PC-9 (cell line): ENCODE data around the gene ASB17. TPM values are rescaled to one million over a fixed set of nuclear protein-coding genes. Genes with fewer than 3 reads are reported as not detected.

Experiments
- BruUV-seq: library from RNA; stranded (reverse); fragments of 400-500 nt; replicated peaks from 2 replicates; lab custom pipeline; 2021; lab: Mats Ljungman, UMichigan
- CTCF ChIA-PET: fragments of 300-600 bp; sonication (Branson Sonifier 250); formaldehyde crosslinking; loops from one replicate; lab custom pipeline; 2022; ENCODE audit warnings: antibody characterized with exemption; lab: Charles Lee
- POLR2A ChIA-PET: fragments of 300-600 bp; sonication (Branson Sonifier 250); formaldehyde crosslinking; loops from one replicate; lab custom pipeline; 2022; ENCODE audit warnings: antibody characterized with exemption; ENCODE audit not compliant: unreplicated experiment; lab: Charles Lee
- DNase-seq, 2 experiments: peaks; one replicate each; pipeline versions ENCODE4 v3.0.0 to v3.0.0-alpha.2; 2015 to 2022; ENCODE audit warnings: mixed read lengths in 1 of 2
- H2AFZ ChIP-seq: fragments of 200-600 bp; sonication (generic); 2 replicates; pipeline ENCODE4 v1.8.1; 2017; ENCODE audit warnings: antibody characterized with exemption
- H3F3A ChIP-seq: fragments of 200-600 bp; sonication (generic); 2 replicates; pipeline ENCODE4 v1.8.1; 2017; ENCODE audit warnings: antibody characterized with exemption, mild to moderate bottlenecking, low read depth; ENCODE audit not compliant: insufficient read depth
- H3K27ac ChIP-seq: fragments of 200-600 bp; sonication (generic); 2 replicates; pipeline ENCODE4 v1.6.1; 2016; ENCODE audit warnings: mixed run types
- H3K27me3 ChIP-seq: fragments of 200-600 bp; sonication (generic); 2 replicates; pipeline ENCODE4 v1.6.1; 2016; ENCODE audit warnings: low read depth, mixed run types; ENCODE audit not compliant: insufficient read depth
- H3K36me3 ChIP-seq: fragments of 200-600 bp; sonication (generic); 2 replicates; pipeline ENCODE4 v1.6.1; 2016; ENCODE audit warnings: low read depth, mixed run types
- H3K4me1 ChIP-seq: fragments of 200-600 bp; sonication (generic); replicated peaks from 2 replicates; pipeline ENCODE4 v1.6.1; 2016; ENCODE audit warnings: mixed run types; ENCODE audit not compliant: insufficient read depth
- H3K4me2 ChIP-seq: fragments of 200-600 bp; sonication (generic); 2 replicates; pipeline ENCODE4 v1.6.1; 2017; ENCODE audit warnings: mixed run types
- H3K4me3 ChIP-seq: fragments of 200-600 bp; sonication (generic); 2 replicates; pipeline ENCODE4 v1.6.1; 2016; ENCODE audit warnings: mixed run types
- H3K79me2 ChIP-seq: fragments of 200-600 bp; sonication (generic); 2 replicates; pipeline ENCODE4 v1.6.1; 2017; ENCODE audit warnings: low read depth, mixed run types
- H3K9me2 ChIP-seq: fragments of 200-600 bp; sonication (generic); 2 replicates; pipeline ENCODE4 v1.8.1; 2017; ENCODE audit warnings: mild to moderate bottlenecking; ENCODE audit not compliant: insufficient read depth
- H3K9me3 ChIP-seq: fragments of 200-600 bp; sonication (generic); 2 replicates; pipeline ENCODE4 v1.8.1; 2016; ENCODE audit warnings: low read depth; ENCODE audit not compliant: insufficient read depth
- H4K20me1 ChIP-seq: fragments of 200-600 bp; sonication (generic); 2 replicates; pipeline ENCODE4 v1.8.1; 2017; ENCODE audit not compliant: insufficient read depth
- CTCF ChIP-seq: fragments of 200-600 bp; sonication (generic); conservative IDR thresholded peaks from 2 replicates; pipeline ENCODE4 v1.6.1; 2017; ENCODE audit warnings: mixed run types, antibody characterized with exemption, mild to moderate bottlenecking, moderate library complexity
- EZH2 ChIP-seq: fragments of 200-600 bp; sonication (generic); IDR thresholded peaks from 2 replicates; pipeline ENCODE4 v1.8.0; 2017; ENCODE audit warnings: antibody characterized with exemption, low read depth
- intact Hi-C: fragments of 100-400 bp; cut with micrococcal nuclease; formaldehyde crosslinking; loops from one replicate; pipeline ENCODE4 v1.10.0; 2022; ENCODE audit not compliant: unreplicated experiment
- total RNA-seq: library from RNA; stranded (reverse); gene quantifications from 2 replicates; pipeline ENCODE4 v1.2.3, GENCODE V29; 2021

ASB17 gene
- total RNA-seq, 1 experiment from 2014 or later, result not detected

GRCh38 chr1:75884437-75884836 is 47.8 kb downstream of the ASB17 start:
- Histone ChIP-seq H3K27me3 (no peaks in the 10 kb centered on the region), H2AFZ (no peak overlapping the region), H3K36me3 (no peaks in the 10 kb centered on the region), H3K4me2 (no peak overlapping the region), H3K4me1 (no peaks in the 10 kb centered on the region), H3F3A (no peaks in the 10 kb centered on the region), H3K4me3 (no peak overlapping the region), H3K9me3 (0 out of 2 replicates have a peak, but pooled peaks cover 3% of the 10 kb centered on the region), H3K79me2 (no peaks in the 10 kb centered on the region), H3K9me2 (no peaks in the 10 kb centered on the region), H4K20me1 (no peaks in the 10 kb centered on the region), H3K27ac (no peak overlapping the region)
- CTCF ChIA-PET, result no interaction called here
- intact Hi-C loops, result no loop called here
- BruUV-seq, result no TSS peak
- TF ChIP-seq CTCF, result no peak
- TF ChIP-seq EZH2, result no peak
- DNase-seq, result no peak
- POLR2A ChIA-PET, result no interaction called here

GRCh38 chr1:75879985-75880384 is 52.2 kb downstream of the ASB17 start:
- intact Hi-C loops, result no loop called here
- Histone ChIP-seq H4K20me1 (no peaks in the 10 kb centered on the region), H3K36me3 (no peaks in the 10 kb centered on the region), H2AFZ (no peak overlapping the region), H3K9me2 (no peaks in the 10 kb centered on the region), H3F3A (no peaks in the 10 kb centered on the region), H3K79me2 (no peaks in the 10 kb centered on the region), H3K4me2 (no peak overlapping the region), H3K4me1 (no peaks in the 10 kb centered on the region), H3K27ac (no peak overlapping the region), H3K4me3 (no peak overlapping the region), H3K9me3 (0 out of 2 replicates have a peak, but pooled peaks cover 3% of the 10 kb centered on the region), H3K27me3 (no peaks in the 10 kb centered on the region)
- TF ChIP-seq CTCF, result no peak
- TF ChIP-seq EZH2, result no peak
- no peak for DNase-seq
- POLR2A ChIA-PET, result no interaction called here
- BruUV-seq, result no TSS peak
- CTCF ChIA-PET, result no interaction called here

- H3K4me2 ChIP-seq, result no peak overlapping the region
- DNase-seq, result no peak
- H3K79me2 ChIP-seq, result no peaks in the 10 kb centered on the region
- no TSS peak for BruUV-seq
- H3K27me3 ChIP-seq, result no peaks in the 10 kb centered on the region
- H3K36me3 ChIP-seq, result no peaks in the 10 kb centered on the region
- H3K9me3 ChIP-seq, result no peaks in the 10 kb centered on the region
- TF ChIP-seq CTCF, result no peak
- no peak for TF ChIP-seq EZH2
- POLR2A ChIA-PET, result no interaction called here
- H3K4me1 ChIP-seq, result no peaks in the 10 kb centered on the region
- H3K4me3 ChIP-seq, result no peak overlapping the region
- no peaks in the 10 kb centered on the region for H3K9me2 ChIP-seq
- no peaks in the 10 kb centered on the region for H4K20me1 ChIP-seq
- no peak overlapping the region for H2AFZ ChIP-seq
- CTCF ChIA-PET, result no interaction called here
- H3F3A ChIP-seq, result no peaks in the 10 kb centered on the region
- intact Hi-C loops, result no loop called here
- no peak overlapping the region for H3K27ac ChIP-seq
Observed at GRCh38 chr1:75870951-75871350, 61.3 kb downstream of the ASB17 start.

Other genes with a start within 250 kb of the ASB17 start
- 33.0 and 36.5 TPM in 2 replicates for gene ACADM, start 207.7 kb downstream of the ASB17 start, total RNA-seq
- 80.6 and 87.5 TPM in 2 replicates for gene RABGGTB, start 146.1 kb downstream of the ASB17 start, total RNA-seq
- gene MSH4, start 135.5 kb downstream of the ASB17 start, total RNA-seq, result 0.35 and 0.50 TPM in 2 replicates
- 0.04 TPM in 1 of 2 replicates, not detected in the other for gene ST6GALNAC3, start 142.3 kb upstream of the ASB17 start, total RNA-seq